H9 (cell line): Measurements from ENCODE around the gene RBMS2. TPM values are rescaled to one million over a fixed set of nuclear protein-coding genes. Genes with fewer than 3 reads are reported as not detected.

ENCODE experiments used
- DNase-seq: peaks from one replicate; pipeline ENCODE4 v3.0.0-alpha.2; 2017
- H2AFZ ChIP-seq: one replicate; pipeline ENCODE4 v1.6.1; 2013; ENCODE audit warnings: mild to moderate bottlenecking, low read length, control low read depth, moderate library complexity
- H2AK5ac ChIP-seq: 2 replicates; pipeline ENCODE4 v1.6.1; 2013; ENCODE audit warnings: low read length, control low read depth, mixed read lengths; ENCODE audit not compliant: insufficient read length
- H2BK120ac ChIP-seq: one replicate; pipeline ENCODE4 v1.6.1; 2013; ENCODE audit warnings: low read depth, mild to moderate bottlenecking, low read length, control low read depth, inconsistent platforms; ENCODE audit not compliant: poor library complexity, severe bottlenecking
- H2BK12ac ChIP-seq: 2 replicates; pipeline ENCODE4 v1.6.1; 2013; ENCODE audit warnings: low read length, control low read depth, mixed read lengths, low read depth; ENCODE audit not compliant: insufficient read length
- H2BK15ac ChIP-seq: 2 replicates; pipeline ENCODE4 v1.6.1; 2013; ENCODE audit warnings: low read depth, low read length, control low read depth
- H2BK20ac ChIP-seq: one replicate; pipeline ENCODE4 v1.6.1; 2013; ENCODE audit warnings: low read depth, mild to moderate bottlenecking, low read length, control low read depth, inconsistent platforms; ENCODE audit not compliant: poor library complexity, severe bottlenecking
- H2BK5ac ChIP-seq: 2 replicates; pipeline ENCODE4 v1.6.1; 2013; ENCODE audit warnings: low read length, control low read depth, mixed read lengths; ENCODE audit not compliant: insufficient read length
- H3K14ac ChIP-seq: 2 replicates; pipeline ENCODE4 v1.6.1; 2013; ENCODE audit warnings: low read length, control low read depth; ENCODE audit not compliant: insufficient read depth
- H3K18ac ChIP-seq: 2 replicates; pipeline ENCODE4 v1.6.1; 2013; ENCODE audit warnings: low read depth, mild to moderate bottlenecking, mixed read lengths, low read length, control low read depth; ENCODE audit not compliant: insufficient read length
- H3K23ac ChIP-seq: 2 replicates; pipeline ENCODE4 v1.6.1; 2013; ENCODE audit warnings: low read length, control low read depth, mixed read lengths, low read depth; ENCODE audit not compliant: insufficient read length
- H3K23me2 ChIP-seq: 2 replicates; pipeline ENCODE4 v1.6.1; 2013; ENCODE audit warnings: low read depth, mild to moderate bottlenecking, mixed read lengths, low read length, control low read depth; ENCODE audit not compliant: insufficient read length, poor library complexity, severe bottlenecking
- H3K27ac ChIP-seq: 2 replicates; pipeline ENCODE4 v1.5.1; 2013; ENCODE audit warnings: low read length, control low read depth, mixed read lengths, low read depth; ENCODE audit not compliant: insufficient read length
- H3K27me3 ChIP-seq: 2 replicates; pipeline ENCODE4 v1.6.1; 2013; ENCODE audit warnings: low read length, control low read depth, inconsistent platforms; ENCODE audit not compliant: insufficient read depth
- H3K4ac ChIP-seq: 2 replicates; pipeline ENCODE4 v1.6.1; 2013; ENCODE audit warnings: low read depth, mild to moderate bottlenecking, control low read depth, inconsistent platforms, low read length, moderate library complexity
- H3K4me1 ChIP-seq: 2 replicates; pipeline ENCODE4 v1.6.1; 2013; ENCODE audit warnings: low read length, control low read depth, inconsistent platforms; ENCODE audit not compliant: insufficient read depth
- H3K4me2 ChIP-seq: 2 replicates; pipeline ENCODE4 v1.6.1; 2013; ENCODE audit warnings: low read length, control low read depth, mixed read lengths; ENCODE audit not compliant: insufficient read length, insufficient read depth
- H3K56ac ChIP-seq: 2 replicates; pipeline ENCODE4 v1.6.1; 2013; ENCODE audit warnings: low read depth, mild to moderate bottlenecking, mixed read lengths, low read length, control low read depth; ENCODE audit not compliant: insufficient read length
- H3K79me1 ChIP-seq: 2 replicates; pipeline ENCODE4 v1.6.1; 2013; ENCODE audit warnings: low read depth, mild to moderate bottlenecking, moderate library complexity, low read length, control low read depth, inconsistent platforms; ENCODE audit not compliant: insufficient read depth, poor library complexity, severe bottlenecking
- H3K79me2 ChIP-seq: 2 replicates; pipeline ENCODE4 v1.6.1; 2013; ENCODE audit warnings: low read length, control low read depth, inconsistent platforms; ENCODE audit not compliant: insufficient read depth
- H3K9ac ChIP-seq: 2 replicates; pipeline ENCODE4 v1.6.1; 2013; ENCODE audit warnings: low read length, control low read depth, mixed read lengths; ENCODE audit not compliant: insufficient read length; ENCODE audit errors: extremely low read depth
- H3K9me3 ChIP-seq: one replicate; pipeline ENCODE4 v1.6.1; 2013; ENCODE audit warnings: low read depth, low read length, inconsistent platforms; ENCODE audit not compliant: control insufficient read depth
- H3T11ph ChIP-seq: one replicate; pipeline ENCODE4 v1.6.1; 2013; ENCODE audit warnings: mild to moderate bottlenecking, low read length, control low read depth, inconsistent platforms
- H4K20me1 ChIP-seq: one replicate; pipeline ENCODE4 v1.6.1; 2013; ENCODE audit not compliant: control insufficient read depth, insufficient read length, insufficient read depth
- H4K5ac ChIP-seq: 2 replicates; pipeline ENCODE4 v1.6.1; 2013; ENCODE audit warnings: low read depth, mild to moderate bottlenecking, mixed read lengths, low read length, control low read depth; ENCODE audit not compliant: insufficient read length
- H4K8ac ChIP-seq: replicated peaks from 2 replicates; pipeline ENCODE4 v1.6.1; 2013; ENCODE audit warnings: low read length, control low read depth, mixed read lengths, low read depth; ENCODE audit not compliant: insufficient read length
- H4K91ac ChIP-seq: 2 replicates; pipeline ENCODE4 v1.6.1; 2013; ENCODE audit warnings: low read depth, mild to moderate bottlenecking, moderate library complexity, mixed read lengths, low read length, control low read depth; ENCODE audit not compliant: insufficient read length
- H3K27ac Mint-ChIP-seq, 3 experiments: 2 replicates in 2 of 3; 3 replicates in 1 of 3; pipeline ENCODE4 v1.8.0; 2020 to 2021; ENCODE audit warnings: mixed read lengths in 3 of 3, mild to moderate bottlenecking in 1 of 3, moderate library complexity in 1 of 3
- H3K27me3 Mint-ChIP-seq: 2 replicates; pipeline ENCODE4 v1.8.0; 2021; ENCODE audit warnings: low read depth, mild to moderate bottlenecking, moderate library complexity, mixed read lengths
- H3K36me3 Mint-ChIP-seq, 3 experiments: 2 replicates in 2 of 3; 3 replicates in 1 of 3; pipeline ENCODE4 v1.8.0; 2020 to 2021; ENCODE audit warnings: low read depth in 3 of 3, mixed read lengths in 3 of 3; ENCODE audit not compliant: insufficient read depth in 1 of 3
- H3K4me1 Mint-ChIP-seq, 2 experiments: 2 replicates each; pipeline ENCODE4 v1.8.0; 2020; ENCODE audit warnings: mixed read lengths in 2 of 2
- H3K4me3 Mint-ChIP-seq, 2 experiments: 2 replicates in 1 of 2; 3 replicates in 1 of 2; pipeline ENCODE4 v1.8.0; 2020 to 2021; ENCODE audit warnings: mild to moderate bottlenecking in 2 of 2, mixed read lengths in 2 of 2, moderate library complexity in 1 of 2
- H3K9me3 Mint-ChIP-seq, 2 experiments: 2 replicates in 1 of 2; 3 replicates in 1 of 2; pipeline ENCODE4 v1.8.0; 2020; ENCODE audit warnings: mild to moderate bottlenecking in 2 of 2, mixed read lengths in 2 of 2, moderate library complexity in 1 of 2
- CTCF ChIP-seq: fragments of 200-600 bp; sonication (generic); conservative IDR thresholded peaks from 3 replicates; pipeline ENCODE4 v1.8.0; 2021; ENCODE audit warnings: antibody characterized with exemption, mild to moderate bottlenecking
- WGBS: extraction: QIAGEN DNeasy Blood & Tissue Kit; methylation state at CpG from one replicate; pipeline ENCODE4 v1.1.7; 2013; ENCODE audit warnings: missing lambda C conversion rate, low lambda C conversion rate, mixed read lengths; ENCODE audit not compliant: insufficient read length; ENCODE audit errors: extremely low coverage; 5-methylcytosine and 5-hydroxymethylcytosine counted together
- total RNA-seq: library from RNA; stranded (reverse); gene quantifications from 2 replicates; pipeline ENCODE4 v1.2.1, GENCODE V29; 2021

RBMS2 gene
- total RNA-seq, 1 experiment from 2014 or later = 9.5 TPM

GRCh38 chr12:56633468-56634241, 112.0 kb downstream of the RBMS2 start:
- H3K27me3 ChIP-seq = no peaks in the 10 kb centered on the region
- no peak overlapping the region for H4K8ac ChIP-seq
- peaks cover 33% of the 10 kb centered on the region for H3K23me2 ChIP-seq
- H3K9ac ChIP-seq = no peak overlapping the region
- no peak overlapping the region for H2BK15ac ChIP-seq
- no peak overlapping the region for H2AK5ac ChIP-seq
- H3K23ac ChIP-seq = no peak overlapping the region
- peaks cover 14% of the 10 kb centered on the region; the same call in 1 of the 2 replicates for H3K4me1 ChIP-seq
- no peak overlapping the region for H4K5ac ChIP-seq
- TF ChIP-seq CTCF = no peak
- H3K9me3 ChIP-seq = no peaks in the 10 kb centered on the region
- Mint-ChIP-seq H3K9me3 (peaks cover 0 to 6% of the 10 kb centered on the region in 2 experiments; a peak in 1 of 5 replicates), H3K27me3 (no peaks in the 10 kb centered on the region), H3K4me1 (peaks cover 70 to 74% of the 10 kb centered on the region in 2 experiments), H3K36me3 (peaks cover 9 to 17% (median 11%) of the 10 kb centered on the region in 3 experiments; a peak in 6 of 7 replicates), H3K27ac (peak overlapping the region; percentile 91 to 99 (median 98)), H3K4me3 (peak overlapping the region; percentile 92 to 95)
- H2BK5ac ChIP-seq = no peak overlapping the region
- no peaks in the 10 kb centered on the region for H4K20me1 ChIP-seq
- H3K4ac ChIP-seq = no peak overlapping the region
- H2AFZ ChIP-seq = no peak overlapping the region
- no peak overlapping the region for H3T11ph ChIP-seq
- no peak for DNase-seq
- WGBS = no CpG with 5 or more reads among the region's 12 CpGs
- no peak overlapping the region for H2BK120ac ChIP-seq
- H3K79me1 ChIP-seq = no peaks in the 10 kb centered on the region
- no peak overlapping the region for H2BK12ac ChIP-seq
- peak overlapping the region; percentile 90 for H3K4me2 ChIP-seq
- no peak overlapping the region for H3K18ac ChIP-seq
- no peak overlapping the region for H3K27ac ChIP-seq
- H3K79me2 ChIP-seq = peaks cover 4% of the 10 kb centered on the region; the same call in 1 of the 2 replicates
- H4K91ac ChIP-seq = no peak overlapping the region
- H3K14ac ChIP-seq = no peak overlapping the region
- H3K56ac ChIP-seq = no peak overlapping the region
- H2BK20ac ChIP-seq = no peak overlapping the region
